Glomerular endothelial cell (primary cell): ENCODE data around the gene C1orf105. TPM values are rescaled to one million over a fixed set of nuclear protein-coding genes. Genes with fewer than 3 reads are reported as not detected.
A peak's percentile ranks its signal among the peaks of the same experiment; 100 is the strongest.
"Not testable (repeated sequence)": the region's sequence is repeated elsewhere in the genome, so short reads cannot be mapped to it uniquely, and the experiment has no call there.

Experiments used
- DNase-seq: peaks from one replicate; pipeline ENCODE4 v3.0.0-alpha.2; 2011; ENCODE audit warnings: low read depth, low spot score; ENCODE audit errors: extremely low read depth
- total RNA-seq: library from RNA; depleted of rRNA; stranded (reverse); fragments of >200 nt; gene quantifications from 2 replicates; pipeline ENCODE4 v1.2.3, GENCODE V29; 2015

Gene C1orf105
- total RNA-seq, 1 donor from 2014 or later: not detected

- no peak for DNase-seq
These were observed 2.9 kb downstream of the C1orf105 start for GRCh38 chr1:172423336-172423735.

- no peak for DNase-seq
These were observed 4.9 kb downstream of the C1orf105 start for GRCh38 chr1:172425339-172425738.

- DNase-seq: no peak
These were observed 6.7 kb downstream of the C1orf105 start for GRCh38 chr1:172427191-172427590.

- DNase-seq: peak; percentile 58
These were observed 9.0 kb downstream of the C1orf105 start for GRCh38 chr1:172429331-172430127.

GRCh38 chr1:172430128-172430454 is 9.6 kb downstream of the C1orf105 start:
- DNase-seq: no peak

GRCh38 chr1:172431204-172431603 is 10.7 kb downstream of the C1orf105 start:
- DNase-seq: no peak

- DNase-seq: no peak
These were observed 11.3 kb downstream of the C1orf105 start for GRCh38 chr1:172431721-172432192.

GRCh38 chr1:172437183-172437582 is 16.7 kb downstream of the C1orf105 start:
- not testable (repeated sequence) for DNase-seq

GRCh38 chr1:172442404-172442803 is 21.9 kb downstream of the C1orf105 start:
- no peak for DNase-seq

- no peak for DNase-seq
These were observed 22.5 kb downstream of the C1orf105 start for GRCh38 chr1:172442843-172443565.

- DNase-seq: peak; percentile 25
These were observed 23.4 kb downstream of the C1orf105 start, which contains the start of gene PIGC for GRCh38 chr1:172443666-172444453. Gene PIGC, minus strand, starts transcription at chr1:172444069. Its CDS starts 1,447 bp downstream, at chr1:172442622.

GRCh38 chr1:172446547-172446946 is 26.1 kb downstream of the C1orf105 start:
- no peak for DNase-seq

- no peak for DNase-seq
These were observed 27.2 kb downstream of the C1orf105 start for GRCh38 chr1:172447641-172448040.

- DNase-seq: no peak
These were observed 28.6 kb downstream of the C1orf105 start for GRCh38 chr1:172448995-172449584.

- peak; percentile 16 for DNase-seq
These were observed 29.4 kb downstream of the C1orf105 start for GRCh38 chr1:172449585-172450523.

- no peak for DNase-seq
These were observed 30.0 kb downstream of the C1orf105 start for GRCh38 chr1:172450524-172450885.

- no peak for DNase-seq
These were observed 30.5 kb downstream of the C1orf105 start for GRCh38 chr1:172451002-172451443.

- no peak for DNase-seq
These were observed 32.2 kb downstream of the C1orf105 start for GRCh38 chr1:172452536-172453152.

GRCh38 chr1:172453153-172453545 is 32.7 kb downstream of the C1orf105 start:
- no peak for DNase-seq
